Uterus (tissue), 2 donors: ENCODE results near the gene SLC17A9.

ENCODE experiments used
- POLR2A ChIP-seq, 2 donors: fragments of 450-650 bp; IDR thresholded peaks; one replicate each; pipeline ENCODE4 v1.6.1; 2016; ENCODE audit warnings: antibody characterized with exemption in 2 of 2, mild to moderate bottlenecking in 1 of 2, moderate library complexity in 1 of 2
- TF ChIP-seq, protein P1 (sequence below), 4 experiments: fragments of 200-600 bp in 2 of 4; fragments of 450-650 bp in 2 of 4; sonication (generic) in 2 of 4; IDR thresholded peaks; one replicate each; pipeline ENCODE4 v1.5.1; 2016 to 2019; ENCODE audit warnings: antibody characterized with exemption in 4 of 4, mild to moderate bottlenecking in 2 of 4, moderate library complexity in 1 of 4

GRCh38 chr20:62923669-62924441 lies 28.7 kb upstream of the SLC17A9 start:
- TF ChIP-seq, protein P1, sequence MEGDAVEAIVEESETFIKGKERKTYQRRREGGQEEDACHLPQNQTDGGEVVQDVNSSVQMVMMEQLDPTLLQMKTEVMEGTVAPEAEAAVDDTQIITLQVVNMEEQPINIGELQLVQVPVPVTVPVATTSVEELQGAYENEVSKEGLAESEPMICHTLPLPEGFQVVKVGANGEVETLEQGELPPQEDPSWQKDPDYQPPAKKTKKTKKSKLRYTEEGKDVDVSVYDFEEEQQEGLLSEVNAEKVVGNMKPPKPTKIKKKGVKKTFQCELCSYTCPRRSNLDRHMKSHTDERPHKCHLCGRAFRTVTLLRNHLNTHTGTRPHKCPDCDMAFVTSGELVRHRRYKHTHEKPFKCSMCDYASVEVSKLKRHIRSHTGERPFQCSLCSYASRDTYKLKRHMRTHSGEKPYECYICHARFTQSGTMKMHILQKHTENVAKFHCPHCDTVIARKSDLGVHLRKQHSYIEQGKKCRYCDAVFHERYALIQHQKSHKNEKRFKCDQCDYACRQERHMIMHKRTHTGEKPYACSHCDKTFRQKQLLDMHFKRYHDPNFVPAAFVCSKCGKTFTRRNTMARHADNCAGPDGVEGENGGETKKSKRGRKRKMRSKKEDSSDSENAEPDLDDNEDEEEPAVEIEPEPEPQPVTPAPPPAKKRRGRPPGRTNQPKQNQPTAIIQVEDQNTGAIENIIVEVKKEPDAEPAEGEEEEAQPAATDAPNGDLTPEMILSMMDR (IDR thresholded peaks at IDR 0.05), result no peak
- TF ChIP-seq POLR2A (IDR thresholded peaks at IDR 0.05), result no peak
